NCI-H446 (cell line): ENCODE results near the gene ALKBH8.
"Not testable (repeated sequence)": the region's sequence is repeated elsewhere in the genome, so short reads cannot be mapped to it uniquely, and the experiment has no call there.

Experiments used
- DNase-seq, 2 experiments: peaks; one replicate each; lab custom pipeline; 2025; lab: John Stamatoyannopoulos, UW

Gene ALKBH8, protein sequence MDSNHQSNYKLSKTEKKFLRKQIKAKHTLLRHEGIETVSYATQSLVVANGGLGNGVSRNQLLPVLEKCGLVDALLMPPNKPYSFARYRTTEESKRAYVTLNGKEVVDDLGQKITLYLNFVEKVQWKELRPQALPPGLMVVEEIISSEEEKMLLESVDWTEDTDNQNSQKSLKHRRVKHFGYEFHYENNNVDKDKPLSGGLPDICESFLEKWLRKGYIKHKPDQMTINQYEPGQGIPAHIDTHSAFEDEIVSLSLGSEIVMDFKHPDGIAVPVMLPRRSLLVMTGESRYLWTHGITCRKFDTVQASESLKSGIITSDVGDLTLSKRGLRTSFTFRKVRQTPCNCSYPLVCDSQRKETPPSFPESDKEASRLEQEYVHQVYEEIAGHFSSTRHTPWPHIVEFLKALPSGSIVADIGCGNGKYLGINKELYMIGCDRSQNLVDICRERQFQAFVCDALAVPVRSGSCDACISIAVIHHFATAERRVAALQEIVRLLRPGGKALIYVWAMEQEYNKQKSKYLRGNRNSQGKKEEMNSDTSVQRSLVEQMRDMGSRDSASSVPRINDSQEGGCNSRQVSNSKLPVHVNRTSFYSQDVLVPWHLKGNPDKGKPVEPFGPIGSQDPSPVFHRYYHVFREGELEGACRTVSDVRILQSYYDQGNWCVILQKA

DNA sequence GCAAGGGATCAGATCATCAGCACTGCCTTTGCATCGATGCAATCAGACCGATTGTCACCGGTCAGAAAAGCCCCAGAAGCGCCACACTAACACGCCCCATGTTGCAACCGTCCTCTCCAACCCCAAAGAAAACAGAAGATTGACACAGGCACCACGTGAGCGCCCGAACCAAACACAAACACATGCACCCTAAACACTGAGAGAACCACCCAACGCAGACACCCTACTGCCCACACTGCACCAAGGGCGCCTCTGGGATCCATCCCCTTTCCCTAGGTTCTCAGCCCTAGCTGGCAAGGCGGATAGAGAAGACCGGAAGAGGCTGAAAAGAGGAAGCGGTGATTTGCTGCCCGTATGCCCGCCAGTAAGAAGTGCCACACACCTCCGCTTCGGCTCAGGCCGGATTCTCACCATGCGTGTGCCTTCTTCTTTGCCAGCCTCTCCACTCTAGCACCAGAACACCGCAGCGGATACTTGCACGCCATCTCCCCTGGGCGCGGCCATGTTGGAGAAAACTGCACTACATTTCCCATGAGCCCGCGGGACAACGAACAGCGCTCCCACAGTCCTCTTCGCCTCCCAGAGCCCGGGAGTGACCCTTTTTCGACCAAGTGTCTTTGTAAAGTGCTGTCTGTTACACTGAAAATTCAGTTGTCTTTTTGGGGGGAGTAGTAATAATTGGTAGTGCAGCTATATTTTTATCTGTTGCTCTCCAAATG, at the start of gene ALKBH8:
Gene ALKBH8 (minus strand): TSS at position 517 of the 719 bp plus-strand sequence. CDS start 4,842 bp downstream, outside the sequence.
- DNase-seq: peak; percentile 70 to 71

DNA sequence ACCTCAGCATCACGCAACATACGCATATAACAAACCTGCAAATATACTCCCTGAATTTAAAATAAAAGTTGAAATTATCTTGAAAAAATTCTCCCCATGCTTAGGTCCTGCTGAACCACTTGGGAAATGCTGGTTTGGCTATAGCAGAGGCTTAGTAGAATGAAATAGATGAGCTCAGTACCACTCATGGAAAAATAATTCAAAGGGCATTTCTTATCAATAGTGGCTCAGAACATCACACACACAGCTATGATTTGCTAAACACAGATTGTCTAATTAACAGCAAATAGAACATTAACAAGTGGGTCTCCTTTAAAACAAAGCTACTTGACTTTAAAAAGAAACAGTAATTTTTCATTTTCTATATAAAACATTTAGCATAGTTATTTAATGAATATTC, 46.9 kb upstream of the ALKBH8 start:
- DNase-seq: no peak

DNA sequence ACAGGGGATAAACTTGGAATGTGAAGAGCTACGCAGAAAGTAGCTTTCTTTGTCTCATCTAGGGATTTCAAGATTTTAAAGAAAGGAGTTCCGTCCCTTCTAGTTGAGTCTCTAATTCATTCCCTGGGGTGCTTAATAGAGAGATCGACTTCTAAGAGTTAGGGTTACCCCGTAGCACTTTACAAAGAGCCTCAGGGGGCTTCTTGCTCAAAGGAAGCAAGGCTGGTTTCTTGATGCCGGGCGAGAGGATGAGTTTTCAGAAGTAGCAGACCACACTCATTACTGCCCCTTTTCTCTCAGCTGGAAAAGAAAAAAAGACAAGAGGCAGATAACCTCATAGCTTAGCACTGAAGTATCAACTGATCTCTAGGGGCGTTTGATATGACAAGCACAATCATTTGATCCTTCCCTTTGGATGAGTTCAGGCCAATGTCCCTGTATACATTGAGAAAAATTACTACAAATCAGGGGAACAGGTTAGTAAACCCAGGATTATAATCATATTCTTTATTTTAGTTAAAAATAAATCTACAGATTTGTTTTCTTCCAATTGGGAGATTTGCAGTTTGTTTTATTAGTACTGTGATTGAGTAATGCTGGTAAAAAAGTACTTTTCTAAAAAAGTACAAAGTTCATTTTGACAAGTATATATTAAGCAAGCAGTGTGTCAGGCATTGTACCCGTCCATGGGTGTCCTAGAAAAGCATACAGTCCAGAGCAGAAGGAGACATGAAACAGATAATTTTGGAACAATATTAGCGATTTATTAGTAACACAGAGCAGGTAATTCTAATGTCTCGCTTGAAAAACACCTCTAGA, 44.1 kb upstream of the ALKBH8 start:
- DNase-seq: no peak

DNA sequence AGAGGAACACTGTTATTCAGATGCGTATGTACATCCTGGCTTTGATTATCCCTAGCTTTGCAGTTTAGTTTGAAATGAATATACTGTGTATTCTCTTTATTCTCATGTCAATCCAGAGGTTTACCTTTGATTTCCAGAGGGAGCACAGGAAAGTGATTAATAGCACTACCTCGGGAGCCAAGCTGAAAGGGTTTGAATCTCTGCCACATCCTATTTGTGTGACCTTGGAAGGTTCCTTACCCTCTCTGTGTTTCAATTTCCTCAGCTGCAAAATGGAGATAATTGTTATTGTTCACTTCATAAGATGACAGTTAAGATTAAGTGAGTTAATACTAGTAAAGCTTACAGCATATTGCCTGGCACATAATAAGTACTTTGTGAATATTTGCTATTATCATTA, 43.3 kb upstream of the ALKBH8 start:
- DNase-seq: no peak

DNA sequence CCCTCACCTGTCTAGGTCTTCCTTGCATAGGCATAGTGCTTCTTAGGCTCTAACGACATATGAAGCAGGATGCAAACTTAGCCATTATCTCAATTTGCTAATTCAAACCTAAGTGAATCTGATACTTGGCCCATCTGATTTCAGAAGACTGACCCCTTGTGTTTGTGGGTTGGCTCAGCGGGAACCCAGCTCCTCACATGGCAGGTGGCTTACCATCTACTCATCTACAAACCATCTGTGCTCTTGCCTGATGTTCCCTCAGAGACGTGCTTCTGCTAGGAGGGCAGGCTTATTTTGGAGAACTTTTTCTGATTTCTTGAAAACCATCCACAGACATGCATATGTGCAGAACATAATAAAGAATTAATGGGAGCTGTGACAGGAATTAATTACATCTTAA, 40.6 kb upstream of the ALKBH8 start:
- DNase-seq: no peak

DNA sequence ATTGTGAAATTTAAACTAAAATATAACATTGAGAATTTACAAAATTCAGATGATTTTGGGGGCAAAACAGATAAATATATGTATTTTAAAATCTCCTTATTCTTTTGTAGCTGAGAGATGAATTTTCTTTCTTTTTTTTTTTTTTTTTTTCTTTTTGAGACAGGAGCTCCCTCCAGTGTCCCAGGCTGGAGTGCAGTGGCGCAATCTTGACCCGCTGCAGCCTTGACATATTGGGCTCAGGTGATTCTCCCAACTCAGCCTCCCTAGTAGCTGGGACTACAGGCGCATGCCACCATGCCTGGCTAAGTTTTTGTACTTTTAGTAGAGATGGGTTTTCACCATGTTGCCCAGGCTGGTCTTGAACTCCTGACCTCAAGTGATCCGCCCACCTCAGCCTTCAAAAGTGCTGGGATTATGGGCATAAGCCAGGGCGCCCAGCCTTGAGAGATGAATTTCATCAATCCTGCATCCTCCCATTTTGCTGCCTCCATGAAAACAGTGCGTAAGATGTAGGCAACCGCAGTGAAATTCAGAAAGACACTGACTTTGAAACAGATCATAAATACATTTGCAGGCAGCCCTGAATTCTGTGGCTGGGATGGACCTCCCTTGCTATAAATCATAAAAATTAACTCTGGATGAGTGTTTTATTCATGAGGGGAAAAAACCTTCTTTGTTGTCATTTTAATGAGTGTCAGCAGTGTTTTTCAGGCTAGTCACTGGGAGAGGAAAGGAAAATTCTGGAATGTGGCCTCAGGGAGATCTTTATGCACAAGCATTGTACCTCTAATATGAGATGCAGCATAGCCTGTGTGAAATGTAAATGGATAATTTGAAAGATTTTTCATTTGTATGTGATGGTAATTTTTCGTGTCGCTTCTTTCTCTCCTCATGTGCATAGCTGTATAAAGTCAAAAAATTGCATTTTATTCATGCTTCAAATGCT, 39.8 kb upstream of the ALKBH8 start:
- DNase-seq: no peak

DNA sequence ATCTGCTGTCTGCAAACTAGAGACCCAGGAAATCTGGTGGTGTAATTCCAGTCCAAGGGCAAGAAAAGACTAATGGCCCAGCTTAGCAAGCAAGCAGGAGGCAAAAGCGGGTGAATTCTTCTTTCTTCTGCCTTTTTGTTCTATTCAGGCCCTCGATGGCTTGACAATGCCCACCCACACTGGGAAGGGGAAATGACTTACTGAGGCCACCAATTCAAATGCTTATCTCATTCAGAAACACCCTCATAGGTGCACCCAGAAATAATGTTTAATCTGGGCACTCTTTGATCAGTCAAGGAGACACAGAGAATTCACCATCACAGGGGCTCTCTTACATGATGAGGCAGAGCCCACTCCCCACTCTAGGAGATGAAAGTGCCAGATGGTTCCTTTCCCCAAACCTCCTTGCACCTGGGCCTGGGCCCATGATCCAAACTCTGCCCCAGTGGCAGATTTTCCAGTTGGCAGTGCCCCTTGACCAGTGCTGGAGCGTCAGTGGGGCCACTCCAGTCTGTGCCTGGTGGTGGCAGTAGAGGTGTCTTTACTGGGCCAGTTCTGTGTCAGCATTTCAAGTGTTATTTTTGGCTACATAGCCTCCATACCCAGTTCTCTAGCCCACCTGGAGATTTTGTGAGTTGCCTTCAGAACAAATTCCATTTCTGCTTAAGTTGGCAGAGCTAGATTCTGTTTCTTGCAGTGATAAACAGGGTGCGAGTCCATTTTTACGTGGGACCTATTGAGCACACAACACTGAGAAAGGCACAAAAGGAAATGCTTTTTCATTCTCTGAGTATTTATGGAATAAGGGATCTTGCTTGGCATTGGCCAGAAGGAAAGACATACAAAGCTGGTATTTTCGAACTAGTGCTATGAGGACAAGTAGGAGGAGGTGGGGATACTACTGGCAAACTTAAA, 32.9 kb upstream of the ALKBH8 start:
- peak; percentile 23 to 53 for DNase-seq

DNA sequence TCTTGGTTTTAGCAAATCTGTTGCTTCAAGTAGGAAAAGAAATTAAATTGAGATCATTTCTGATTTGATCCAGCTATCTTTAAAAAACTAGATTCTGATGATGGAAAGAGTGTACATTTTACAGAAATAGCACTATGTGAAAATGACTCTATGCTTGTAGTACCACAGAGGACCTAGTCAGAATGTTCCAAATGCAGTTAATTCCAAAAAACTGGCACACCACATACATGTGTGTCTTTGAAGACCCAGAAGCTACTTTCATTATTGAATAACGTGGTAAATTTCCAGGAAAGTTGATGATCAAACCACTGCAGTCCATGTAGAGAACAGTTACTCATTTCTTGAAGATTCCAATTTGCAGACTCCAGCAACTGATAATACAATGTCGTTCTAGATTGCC, 29.2 kb upstream of the ALKBH8 start:
- no peak for DNase-seq

DNA sequence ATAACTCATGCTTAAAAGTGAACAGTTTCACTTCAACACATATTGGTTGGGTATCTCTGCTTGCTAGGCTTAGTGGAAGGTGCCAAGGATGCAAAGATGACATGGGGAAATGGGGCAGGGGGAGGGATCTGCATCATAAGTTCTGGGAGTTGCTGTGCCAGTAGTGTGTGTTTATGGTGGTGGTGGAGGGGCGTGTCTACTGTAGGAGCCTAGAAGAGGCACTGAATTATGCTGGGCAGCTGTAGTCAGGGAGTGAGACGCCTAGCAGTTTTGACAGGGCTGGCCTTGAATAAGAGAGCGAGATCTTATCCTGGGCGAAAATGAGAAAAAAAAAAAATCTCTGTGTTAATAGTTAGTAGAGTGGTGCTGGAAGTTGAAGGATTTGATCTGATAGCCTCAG, 28.4 kb upstream of the ALKBH8 start:
- DNase-seq: no peak

DNA sequence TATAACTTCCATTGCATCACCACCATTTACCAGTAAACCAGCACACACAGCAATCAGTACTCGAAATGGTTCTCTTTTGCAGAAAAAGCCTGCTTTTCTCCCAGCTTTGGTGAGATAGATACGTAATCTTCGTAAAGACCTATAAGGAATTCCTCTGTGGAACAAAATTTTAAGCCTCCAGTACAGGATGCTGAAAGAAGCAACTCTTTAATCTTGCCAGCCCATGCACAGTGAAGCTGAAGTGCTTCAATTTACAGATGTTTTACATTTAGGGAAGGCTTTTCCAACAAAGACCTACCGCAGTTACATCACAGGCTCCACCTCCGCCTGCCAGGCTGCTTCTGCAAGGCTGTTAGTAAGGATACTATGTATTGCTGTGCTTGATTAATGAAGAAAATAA, 27.3 kb upstream of the ALKBH8 start:
- DNase-seq: no peak

DNA sequence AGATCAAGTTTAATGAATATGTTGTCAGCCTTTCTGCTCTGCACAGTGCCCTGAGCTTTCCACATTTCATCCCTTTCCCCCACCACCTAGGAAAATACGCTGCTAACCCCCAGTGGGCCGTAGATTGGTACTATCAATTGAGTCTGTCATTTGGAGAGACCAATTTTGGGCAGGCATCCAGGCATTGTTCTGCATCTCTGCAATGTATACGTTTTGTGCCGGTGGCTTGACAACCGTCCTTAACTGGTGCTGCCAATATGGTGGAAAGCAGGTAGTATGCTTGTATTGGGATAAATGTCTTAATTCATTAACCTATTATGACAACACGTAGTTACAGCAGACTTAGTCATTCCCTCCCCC, 26.7 kb upstream of the ALKBH8 start:
- DNase-seq: no peak

DNA sequence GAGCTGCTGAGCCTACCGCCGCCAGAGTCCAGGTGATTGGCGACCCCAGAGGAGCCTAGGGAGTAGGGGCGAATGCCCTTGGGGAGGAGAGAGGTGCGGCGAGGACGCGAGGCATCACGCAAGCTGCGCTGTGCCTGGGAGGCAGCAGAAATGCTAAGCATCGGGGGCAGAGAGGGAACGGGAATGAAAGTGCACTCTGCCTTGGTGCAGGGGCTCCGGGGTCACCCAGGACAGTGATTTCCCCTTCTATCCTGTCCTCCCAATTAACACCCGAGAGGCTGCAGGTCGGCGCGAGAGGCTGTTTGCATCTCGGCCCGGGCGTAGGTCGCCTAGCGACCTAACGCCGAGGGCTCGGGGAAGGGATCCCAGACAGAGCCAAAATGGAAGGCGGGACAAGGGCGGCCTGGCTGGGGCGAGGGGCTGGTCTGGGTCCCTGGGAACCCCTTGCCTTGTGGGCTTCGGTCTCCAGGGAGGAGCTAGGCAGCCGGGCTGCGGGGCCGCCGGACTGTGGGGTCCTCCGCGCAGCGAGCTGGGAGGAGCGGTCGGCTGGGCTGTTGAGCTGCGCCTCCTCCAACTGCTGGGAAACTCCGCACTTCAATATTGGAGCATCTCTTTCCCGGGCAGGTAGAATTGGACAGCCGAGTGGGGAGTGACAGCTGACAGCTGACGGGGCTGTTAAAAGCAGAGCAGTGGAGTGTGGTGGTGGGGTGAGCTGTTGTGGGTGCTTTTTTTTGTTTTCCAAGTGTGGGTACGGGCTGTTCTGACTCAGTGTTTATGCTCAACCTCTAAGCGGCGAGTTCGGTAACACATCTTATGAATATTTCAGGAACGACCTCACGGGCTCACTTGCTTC, 26.1 kb upstream of the ALKBH8 start:
- DNase-seq: peak in 1 of 2 experiments; percentile 11

DNA sequence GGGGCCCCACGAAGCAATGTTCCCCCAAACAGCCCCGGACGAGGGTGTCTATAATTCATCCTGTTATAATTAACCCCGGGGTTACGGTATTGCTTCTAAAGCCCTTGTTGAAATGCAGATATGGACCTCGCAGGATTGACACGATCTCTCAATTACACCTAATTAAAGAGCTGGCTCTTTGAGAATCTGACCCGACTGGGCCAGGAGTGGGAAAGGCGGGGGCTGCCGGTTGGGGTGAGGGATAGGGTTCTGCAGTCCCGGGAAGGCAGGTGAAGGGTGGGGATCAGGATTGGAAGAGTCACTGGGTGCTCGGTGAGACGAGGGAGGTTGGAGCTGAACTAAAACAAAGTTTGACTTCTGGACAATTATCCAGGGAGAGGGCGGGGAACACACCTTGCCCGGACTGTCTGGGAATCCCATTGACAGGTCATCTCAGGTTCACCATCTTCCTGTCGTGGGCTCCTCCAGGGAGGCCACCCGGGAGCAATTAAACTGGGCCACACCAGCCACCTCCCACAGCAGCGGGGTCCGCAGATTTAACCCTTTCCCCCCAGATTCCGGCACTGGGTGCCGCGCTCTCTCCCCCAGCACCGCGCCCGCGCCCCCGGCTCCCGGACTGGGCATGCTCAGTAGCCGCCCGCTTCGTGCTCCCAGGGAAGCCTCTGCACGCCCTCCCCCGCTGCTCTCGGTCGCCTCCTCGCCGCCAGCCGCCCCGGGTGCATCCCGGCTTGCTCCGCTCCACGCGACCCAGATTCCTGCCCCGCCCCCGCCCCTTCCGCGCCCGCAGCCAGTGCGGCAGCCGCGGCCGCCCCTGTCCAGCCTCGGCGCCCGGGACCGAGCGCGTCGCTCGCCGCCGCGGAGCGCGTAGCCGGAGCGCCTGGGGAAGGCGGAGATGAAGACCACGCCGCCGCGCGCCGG, 25.2 kb upstream of the ALKBH8 start, which contains the start of gene ELMOD1:
Gene ELMOD1 (plus strand): TSS at position 688 of the 918 bp plus-strand sequence. CDS start 27,043 bp downstream, outside the sequence.
- peak in 1 of 2 experiments; percentile 46 for DNase-seq

DNA sequence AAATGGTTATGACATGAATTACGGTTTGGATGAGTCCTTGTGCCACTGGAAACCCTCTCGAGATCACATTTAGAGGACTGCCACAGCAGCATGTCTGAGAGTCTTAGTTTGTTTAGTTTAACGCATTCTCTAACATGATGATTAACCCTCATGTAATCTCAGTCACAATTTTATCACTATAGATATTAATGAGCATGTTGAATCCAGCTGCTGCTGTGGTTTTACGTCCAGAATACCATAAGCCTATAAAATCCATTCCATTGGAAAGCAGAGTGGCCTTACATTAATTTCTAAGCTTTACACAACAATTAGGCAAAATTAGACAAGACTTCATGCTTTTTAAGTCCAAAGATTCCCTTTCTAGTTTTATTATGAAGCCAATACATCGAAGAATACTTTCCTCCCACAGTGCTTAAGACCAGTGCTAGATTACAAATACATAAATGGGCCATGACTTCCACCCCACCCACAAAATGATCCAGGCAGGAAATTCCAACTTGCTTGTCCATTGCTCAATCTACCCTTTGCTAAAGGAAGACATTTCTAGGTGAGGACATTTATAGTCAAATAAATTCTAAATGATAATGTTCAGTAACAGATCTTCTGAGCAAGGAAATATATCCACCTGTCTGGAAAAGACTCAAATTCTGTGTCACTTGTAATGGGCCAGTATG, 21.9 kb upstream of the ALKBH8 start:
- DNase-seq: no peak

DNA sequence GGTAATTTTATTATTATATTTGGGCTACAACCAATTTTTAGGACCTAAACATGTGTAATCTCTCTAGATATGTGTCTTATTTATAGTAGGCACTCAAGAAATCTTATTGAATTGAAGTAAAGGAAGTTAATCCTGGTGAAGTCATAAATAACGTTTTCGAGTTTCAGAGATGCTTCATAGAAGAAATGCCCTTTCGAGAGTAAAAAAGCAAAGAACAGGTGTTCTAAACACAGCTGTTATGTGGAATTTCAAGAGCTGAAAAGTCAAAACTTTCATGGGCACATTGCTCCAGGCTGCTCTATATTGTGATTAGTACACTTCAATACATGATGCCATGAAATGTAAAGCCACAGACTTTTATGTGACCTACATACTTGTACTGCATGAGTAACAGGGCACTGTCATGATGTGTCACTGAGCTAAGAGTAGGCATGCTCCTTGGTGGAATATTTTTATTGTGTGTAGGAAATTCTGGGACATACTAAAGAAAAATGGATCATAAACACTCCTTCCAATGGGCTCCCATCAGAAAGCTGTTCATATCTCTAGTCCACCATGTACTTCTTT, 18.2 kb upstream of the ALKBH8 start:
- DNase-seq: no peak

DNA sequence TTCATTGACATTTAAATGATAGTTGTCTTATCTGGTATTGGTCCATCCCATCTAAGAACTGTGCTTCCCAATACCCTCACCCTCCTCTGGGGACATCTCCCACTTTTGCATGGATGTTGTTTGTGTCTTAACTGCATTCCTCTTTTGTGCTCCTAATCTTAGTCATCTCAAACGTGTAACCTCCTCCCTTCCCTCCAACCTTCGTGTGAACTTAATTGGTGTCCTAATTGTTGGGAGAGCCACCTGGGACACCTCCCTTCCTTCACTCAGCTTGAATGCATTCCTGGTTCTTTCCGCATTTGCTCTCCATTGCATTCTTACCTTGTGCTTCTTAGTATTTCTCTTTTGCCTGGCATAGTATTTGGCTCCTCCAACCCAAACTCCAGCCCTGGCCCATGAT, 15.6 kb upstream of the ALKBH8 start:
- no peak for DNase-seq

DNA sequence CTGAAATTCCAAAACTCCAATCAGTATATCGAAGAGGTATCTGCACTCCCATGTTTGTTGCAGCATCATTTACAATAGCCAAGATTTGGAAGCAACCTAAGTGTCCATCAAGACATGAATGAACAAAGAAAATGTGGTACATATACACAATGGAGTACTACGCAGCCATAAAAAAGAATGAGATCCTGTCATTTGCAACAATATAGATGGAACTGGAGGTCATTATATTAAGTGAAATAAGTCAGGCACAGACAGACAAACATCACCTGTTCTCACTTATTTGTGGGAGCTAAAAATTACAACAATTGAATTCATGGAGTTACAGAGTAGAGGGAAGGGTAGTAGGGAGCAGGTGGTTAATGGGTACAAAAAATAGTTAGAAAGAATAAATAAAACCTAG, 13.6 kb upstream of the ALKBH8 start:
- DNase-seq: not testable (repeated sequence)
